ENCODE measurements around the gene PRICKLE4.

PRICKLE4 gene

DNA sequence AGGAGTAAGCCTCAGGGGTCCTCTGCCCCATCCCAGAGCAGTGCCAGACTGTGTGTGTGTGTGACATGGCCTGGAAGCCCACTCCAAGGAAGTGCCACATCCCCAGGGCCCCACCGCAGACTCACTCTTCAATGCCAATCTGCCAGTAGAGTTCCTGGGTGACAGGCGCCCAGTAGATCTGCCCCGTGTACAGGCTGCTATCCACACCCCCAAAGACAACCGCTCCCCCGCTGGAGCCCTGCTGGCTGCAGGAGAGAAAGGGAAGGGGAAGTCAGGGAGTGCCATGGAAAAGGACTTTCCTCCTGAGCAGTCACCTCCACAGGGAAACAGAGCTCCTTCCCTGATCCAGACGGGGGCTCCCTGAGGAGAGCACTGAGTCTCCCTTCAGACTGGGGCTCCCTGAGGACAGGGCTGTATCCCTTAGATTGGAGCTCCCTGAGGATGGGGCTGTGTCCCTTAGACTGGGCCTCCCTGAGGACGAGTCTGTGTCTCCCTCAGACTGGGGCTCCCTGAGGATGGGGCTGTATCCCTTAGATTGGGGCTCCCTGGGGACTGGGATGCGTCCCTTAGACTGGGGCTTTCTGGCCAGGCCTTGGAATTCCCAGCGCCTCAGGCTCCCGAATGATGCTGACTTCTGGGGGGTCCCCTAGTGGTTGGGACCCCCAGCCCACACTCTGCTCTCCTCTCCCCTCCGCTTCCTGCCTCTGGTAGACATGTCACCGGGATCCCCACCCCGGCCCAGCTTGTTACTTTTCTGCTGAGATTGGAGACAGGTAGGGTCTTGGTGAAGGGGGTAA is 40.0 kb upstream of the PRICKLE4 start:
- no peak overlapping the region for H3K4me3 ChIP-seq (ENCODE audit: control insufficient read depth, low read depth, low read length)
- DNase-seq (ENCODE audit: low read depth) = no peak
- TF ChIP-seq, protein P1, sequence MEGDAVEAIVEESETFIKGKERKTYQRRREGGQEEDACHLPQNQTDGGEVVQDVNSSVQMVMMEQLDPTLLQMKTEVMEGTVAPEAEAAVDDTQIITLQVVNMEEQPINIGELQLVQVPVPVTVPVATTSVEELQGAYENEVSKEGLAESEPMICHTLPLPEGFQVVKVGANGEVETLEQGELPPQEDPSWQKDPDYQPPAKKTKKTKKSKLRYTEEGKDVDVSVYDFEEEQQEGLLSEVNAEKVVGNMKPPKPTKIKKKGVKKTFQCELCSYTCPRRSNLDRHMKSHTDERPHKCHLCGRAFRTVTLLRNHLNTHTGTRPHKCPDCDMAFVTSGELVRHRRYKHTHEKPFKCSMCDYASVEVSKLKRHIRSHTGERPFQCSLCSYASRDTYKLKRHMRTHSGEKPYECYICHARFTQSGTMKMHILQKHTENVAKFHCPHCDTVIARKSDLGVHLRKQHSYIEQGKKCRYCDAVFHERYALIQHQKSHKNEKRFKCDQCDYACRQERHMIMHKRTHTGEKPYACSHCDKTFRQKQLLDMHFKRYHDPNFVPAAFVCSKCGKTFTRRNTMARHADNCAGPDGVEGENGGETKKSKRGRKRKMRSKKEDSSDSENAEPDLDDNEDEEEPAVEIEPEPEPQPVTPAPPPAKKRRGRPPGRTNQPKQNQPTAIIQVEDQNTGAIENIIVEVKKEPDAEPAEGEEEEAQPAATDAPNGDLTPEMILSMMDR (IDR thresholded peaks at IDR 0.05; ENCODE audit: control insufficient read depth, insufficient read depth, low read depth, low read length, missing control alignments) = no peak

DNA sequence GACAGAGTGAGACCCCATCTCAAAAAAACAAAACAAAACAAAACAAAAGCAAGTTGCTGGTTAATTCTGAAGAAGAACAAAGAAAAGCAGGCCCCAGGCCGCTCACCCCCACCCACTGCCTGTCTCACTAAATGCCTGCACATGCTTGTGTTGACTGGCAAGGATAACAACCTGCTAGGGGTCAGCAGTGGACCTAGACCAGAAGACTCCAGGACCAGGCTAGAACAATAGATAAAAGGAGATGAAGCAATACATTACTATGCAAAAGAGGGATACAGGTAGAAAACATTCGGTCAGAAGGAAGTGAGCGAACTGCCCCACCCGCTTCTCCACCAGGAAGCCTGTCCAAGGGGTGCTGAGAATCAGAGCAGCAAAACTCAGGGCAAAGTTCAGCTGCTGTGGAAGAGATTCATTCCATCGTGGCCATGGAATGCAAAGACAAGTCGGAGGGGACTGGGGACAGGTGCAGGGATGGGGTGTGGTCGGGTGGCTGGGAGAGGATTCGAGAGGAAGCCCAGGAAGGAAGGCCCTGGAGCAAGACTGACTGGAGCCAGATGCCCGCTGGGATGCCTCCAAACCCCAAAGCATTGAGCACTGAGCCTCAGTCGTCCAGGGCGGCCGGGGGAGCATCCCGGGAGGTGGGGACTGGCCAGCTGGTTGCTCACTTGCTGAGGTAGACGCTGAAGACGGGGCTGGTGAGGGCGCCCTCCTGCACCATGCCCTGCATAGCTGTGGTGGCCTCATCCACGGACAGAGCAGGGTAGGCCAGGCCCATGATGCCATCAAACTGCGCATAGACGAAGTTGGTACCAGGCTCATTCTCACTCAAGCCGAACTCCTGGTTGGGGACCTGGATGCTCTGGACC is 38.7 kb upstream of the PRICKLE4 start:
- DNase-seq (ENCODE audit: low read depth) = no peak
- TF ChIP-seq, protein P1 (IDR thresholded peaks at IDR 0.05; ENCODE audit: control insufficient read depth, insufficient read depth, low read depth, low read length, missing control alignments) = no peak
- H3K4me3 ChIP-seq (ENCODE audit: control insufficient read depth, low read depth, low read length) = no peak overlapping the region

DNA sequence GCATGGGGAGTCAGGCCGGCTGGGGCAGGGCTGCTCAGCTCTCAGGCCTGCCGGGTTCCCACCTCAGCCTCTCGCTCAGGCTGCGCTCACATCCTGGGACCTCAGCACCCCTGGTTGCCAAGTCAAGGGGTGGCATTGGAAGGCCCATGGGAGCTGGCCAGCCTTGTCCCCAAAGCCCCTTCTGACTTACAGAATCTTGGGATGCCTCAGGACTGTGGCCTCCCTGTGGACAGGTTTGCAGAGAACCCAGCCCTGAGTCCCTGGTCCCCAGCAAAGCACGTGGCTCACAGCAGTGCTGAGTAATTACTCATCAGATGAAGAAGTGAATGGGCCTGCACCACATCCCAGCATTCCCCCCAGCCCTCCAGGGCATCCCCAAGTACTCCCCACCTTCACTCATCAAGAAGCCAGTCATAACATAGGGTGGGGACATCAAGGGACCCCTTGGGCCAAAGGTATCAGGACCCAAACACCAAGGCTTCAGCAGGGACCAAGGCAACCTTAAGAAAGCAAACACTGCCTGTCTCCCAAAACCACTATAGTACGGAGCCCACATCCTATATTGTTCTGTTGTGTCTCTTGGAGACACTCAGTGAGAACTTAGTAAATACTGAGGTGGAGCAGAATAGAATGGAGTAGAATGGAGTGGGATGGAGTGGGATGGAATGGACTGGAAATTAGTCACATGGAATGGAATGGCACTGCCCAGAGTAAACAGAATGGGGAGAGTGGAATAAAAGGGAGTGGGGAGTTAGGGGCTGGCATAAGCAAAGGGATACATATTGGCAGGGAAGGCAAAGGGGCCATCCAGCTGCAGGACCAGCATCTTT is 37.0 kb upstream of the PRICKLE4 start:
- DNase-seq (ENCODE audit: low read depth) = no peak
- H3K4me3 ChIP-seq (ENCODE audit: control insufficient read depth, low read depth, low read length) = no peak overlapping the region

DNA sequence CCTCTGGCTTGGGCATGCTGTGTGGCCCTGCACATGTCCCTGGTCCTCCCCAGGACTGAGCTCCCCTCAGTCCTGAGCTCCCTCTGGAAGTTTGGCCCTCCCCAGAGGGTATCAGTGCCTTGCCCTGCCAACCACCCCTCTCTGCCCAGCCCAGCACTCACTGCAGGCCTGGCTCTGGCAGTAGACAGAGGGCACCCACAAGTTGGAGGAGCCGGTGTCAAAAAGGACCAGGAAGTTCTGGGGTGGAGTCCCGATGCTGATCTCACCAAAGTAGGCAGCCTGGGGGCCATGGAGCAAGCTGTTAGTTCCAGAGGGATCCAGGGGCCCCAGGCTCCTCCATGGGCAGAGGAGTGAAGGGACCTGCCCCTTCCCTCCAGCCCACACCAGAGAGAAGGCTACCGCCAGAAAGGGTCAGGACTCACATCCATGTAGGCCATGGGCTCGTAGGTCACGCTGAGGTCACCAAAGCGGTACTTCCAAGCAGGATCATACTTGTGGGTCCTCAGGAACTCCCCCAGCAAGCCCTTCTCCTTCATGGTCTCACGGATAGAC is 36.3 kb upstream of the PRICKLE4 start:
- no peak for DNase-seq (ENCODE audit: low read depth)
- TF ChIP-seq, protein P1 (IDR thresholded peaks at IDR 0.05; ENCODE audit: control insufficient read depth, insufficient read depth, low read depth, low read length, missing control alignments) = no peak
- no peak overlapping the region for H3K4me3 ChIP-seq (ENCODE audit: control insufficient read depth, low read depth, low read length)

More for the DNA sequence above, 37.0 kb upstream of the PRICKLE4 start:
- TF ChIP-seq, protein P1 (IDR thresholded peaks at IDR 0.05; ENCODE audit: control insufficient read depth, insufficient read depth, low read depth, low read length, missing control alignments) = no peak

DNA sequence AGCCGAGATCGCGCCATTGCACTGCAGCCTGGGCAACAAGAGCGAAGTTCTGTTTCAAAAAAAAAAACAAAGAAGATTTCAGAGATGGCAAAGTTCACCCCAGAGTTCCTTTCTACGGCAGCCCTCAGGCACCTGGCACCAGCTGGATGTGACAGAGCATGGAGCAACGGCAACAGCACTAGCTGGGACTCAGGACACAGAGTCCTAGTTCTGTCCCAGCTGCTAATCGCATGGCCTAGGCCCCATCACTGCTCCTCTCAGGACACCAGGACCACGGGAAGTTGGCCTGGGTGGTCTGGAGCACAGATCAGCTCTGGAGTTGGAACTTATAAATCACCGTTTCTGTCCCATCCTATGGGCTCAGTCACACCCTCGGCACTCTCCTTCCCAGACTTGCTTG is 34.5 kb upstream of the PRICKLE4 start:
- DNase-seq (ENCODE audit: low read depth) = no peak
- TF ChIP-seq, protein P1 (IDR thresholded peaks at IDR 0.05; ENCODE audit: control insufficient read depth, insufficient read depth, low read depth, low read length, missing control alignments) = no peak
- H3K4me3 ChIP-seq (ENCODE audit: control insufficient read depth, low read depth, low read length) = no peak overlapping the region
